Medulla oblongata (tissue), 1 donor: Measurements from ENCODE around the gene USP37.
"Not testable (repeated sequence)": the region's sequence is repeated elsewhere in the genome, so short reads cannot be mapped to it uniquely, and the experiment has no call there.

Experiments
- DNase-seq: peaks from one replicate; pipeline ENCODE4 v3.0.0-alpha.2; 2015; ENCODE audit errors: extremely low spot score

The USP37 gene

GRCh38 chr2:218555527-218555926 lies 12.6 kb downstream of the USP37 start:
- no peak for DNase-seq

- DNase-seq = not testable (repeated sequence)
These were observed 13.9 kb downstream of the USP37 start for GRCh38 chr2:218554225-218554624.

- DNase-seq = no peak
These were observed 20.2 kb downstream of the USP37 start for GRCh38 chr2:218547978-218548377.

- no peak for DNase-seq
These were observed 20.6 kb downstream of the USP37 start for GRCh38 chr2:218547511-218547910.

GRCh38 chr2:218546012-218546411 lies 22.1 kb downstream of the USP37 start:
- no peak for DNase-seq

GRCh38 chr2:218540015-218540414 lies 28.1 kb downstream of the USP37 start:
- DNase-seq = no peak

- DNase-seq = no peak
These were observed 31.2 kb downstream of the USP37 start for GRCh38 chr2:218536804-218537494.

GRCh38 chr2:218529990-218530389 lies 38.2 kb downstream of the USP37 start:
- DNase-seq = no peak

GRCh38 chr2:218528409-218528808 lies 39.7 kb downstream of the USP37 start:
- DNase-seq = not testable (repeated sequence)

GRCh38 chr2:218523651-218524050 lies 44.5 kb downstream of the USP37 start:
- DNase-seq = no peak

- no peak for DNase-seq
These were observed 49.3 kb downstream of the USP37 start for GRCh38 chr2:218518876-218519275.

GRCh38 chr2:218517434-218518206 lies 50.5 kb downstream of the USP37 start:
- no peak for DNase-seq

GRCh38 chr2:218516614-218517013 lies 51.5 kb downstream of the USP37 start:
- DNase-seq = no peak

- DNase-seq = no peak
These were observed 54.5 kb downstream of the USP37 start for GRCh38 chr2:218513676-218514075.

GRCh38 chr2:218508299-218508698 lies 59.9 kb downstream of the USP37 start:
- DNase-seq = no peak

- no peak for DNase-seq
These were observed 62.3 kb downstream of the USP37 start for GRCh38 chr2:218505754-218506371.

GRCh38 chr2:218501665-218502064 lies 66.5 kb downstream of the USP37 start:
- DNase-seq = peak; percentile 22

- DNase-seq = no peak
These were observed 67.6 kb downstream of the USP37 start for GRCh38 chr2:218500501-218501060.

- no peak for DNase-seq
These were observed 82.0 kb downstream of the USP37 start for GRCh38 chr2:218485986-218486667.

GRCh38 chr2:218482651-218483050 lies 85.5 kb downstream of the USP37 start:
- DNase-seq = no peak

- DNase-seq = no peak
These were observed 88.6 kb downstream of the USP37 start for GRCh38 chr2:218479595-218479994.

- DNase-seq = no peak
These were observed 89.6 kb downstream of the USP37 start for GRCh38 chr2:218478544-218478943.
